ENCODE data around the gene PIP4K2A.

Gene PIP4K2A

GRCh38 chr10:22659866-22660265, 54.5 kb downstream of the PIP4K2A start:
- Histone ChIP-seq H3K36me3 (ENCODE audit: insufficient read depth, low read length) (no peaks in the 10 kb centered on the region), H3K9ac (ENCODE audit: low read length) (no peak overlapping the region)

GRCh38 chr10:22658745-22659410, 55.5 kb downstream of the PIP4K2A start:
- H3K36me3 ChIP-seq (ENCODE audit: insufficient read depth, low read length) = no peaks in the 10 kb centered on the region
- no peaks in the 10 kb centered on the region for H3K27me3 ChIP-seq (ENCODE audit: control insufficient read depth in 1 of 2, insufficient read depth in 2 of 2, low read length in 2 of 2)
- H3K9me3 ChIP-seq (ENCODE audit: low read length) = no peaks in the 10 kb centered on the region
- no peaks in the 10 kb centered on the region for H3K4me1 ChIP-seq (ENCODE audit: insufficient read depth, low read length)
- H3K4me3 ChIP-seq (ENCODE audit: low read depth in 1 of 2, low read length in 2 of 2) = no peak overlapping the region
- no peak overlapping the region for H3K9ac ChIP-seq (ENCODE audit: low read length)
- H3K27ac ChIP-seq (ENCODE audit: low read depth, low read length) = no peak overlapping the region

More at GRCh38 chr10:22659866-22660265, 54.5 kb downstream of the PIP4K2A start:
- no peaks in the 10 kb centered on the region for H3K9me3 ChIP-seq (ENCODE audit: low read length)
- no peak overlapping the region for H3K27ac ChIP-seq (ENCODE audit: low read depth, low read length)
- no peak overlapping the region for H3K4me3 ChIP-seq (ENCODE audit: low read depth in 1 of 2, low read length in 2 of 2)
- H3K27me3 ChIP-seq (ENCODE audit: control insufficient read depth in 1 of 2, insufficient read depth in 2 of 2, low read length in 2 of 2) = no peaks in the 10 kb centered on the region
- no peaks in the 10 kb centered on the region for H3K4me1 ChIP-seq (ENCODE audit: insufficient read depth, low read length)

GRCh38 chr10:22657566-22658225, 56.7 kb downstream of the PIP4K2A start:
- Histone ChIP-seq H3K36me3 (ENCODE audit: insufficient read depth, low read length) (no peaks in the 10 kb centered on the region), H3K4me1 (ENCODE audit: insufficient read depth, low read length) (no peaks in the 10 kb centered on the region), H3K9ac (ENCODE audit: low read length) (no peak overlapping the region), H3K27me3 (ENCODE audit: control insufficient read depth in 1 of 2, insufficient read depth in 2 of 2, low read length in 2 of 2) (no peaks in the 10 kb centered on the region), H3K27ac (ENCODE audit: low read depth, low read length) (no peak overlapping the region), H3K4me3 (ENCODE audit: low read depth in 1 of 2, low read length in 2 of 2) (no peak overlapping the region), H3K9me3 (ENCODE audit: low read length) (no peaks in the 10 kb centered on the region)

- Histone ChIP-seq H3K9me3 (ENCODE audit: low read length) (no peaks in the 10 kb centered on the region), H3K4me3 (ENCODE audit: low read depth in 1 of 2, low read length in 2 of 2) (no peak overlapping the region), H3K9ac (ENCODE audit: low read length) (no peak overlapping the region), H3K27me3 (ENCODE audit: control insufficient read depth in 1 of 2, insufficient read depth in 2 of 2, low read length in 2 of 2) (no peaks in the 10 kb centered on the region), H3K4me1 (ENCODE audit: insufficient read depth, low read length) (no peaks in the 10 kb centered on the region), H3K36me3 (ENCODE audit: insufficient read depth, low read length) (no peaks in the 10 kb centered on the region), H3K27ac (ENCODE audit: low read depth, low read length) (no peak overlapping the region)
Measured at GRCh38 chr10:22657024-22657423, 57.4 kb downstream of the PIP4K2A start.

- H3K9me3 ChIP-seq (ENCODE audit: low read length) = no peaks in the 10 kb centered on the region
- H3K4me1 ChIP-seq (ENCODE audit: insufficient read depth, low read length) = no peaks in the 10 kb centered on the region
- H3K27ac ChIP-seq (ENCODE audit: low read depth, low read length) = no peak overlapping the region
- no peaks in the 10 kb centered on the region for H3K27me3 ChIP-seq (ENCODE audit: control insufficient read depth in 1 of 2, insufficient read depth in 2 of 2, low read length in 2 of 2)
- H3K9ac ChIP-seq (ENCODE audit: low read length) = no peak overlapping the region
- no peak overlapping the region for H3K4me3 ChIP-seq (ENCODE audit: low read depth in 1 of 2, low read length in 2 of 2)
- no peaks in the 10 kb centered on the region for H3K36me3 ChIP-seq (ENCODE audit: insufficient read depth, low read length)
Measured at GRCh38 chr10:22656036-22656435, 58.3 kb downstream of the PIP4K2A start.

- no peak overlapping the region for H3K9ac ChIP-seq (ENCODE audit: low read length)
- no peaks in the 10 kb centered on the region for H3K9me3 ChIP-seq (ENCODE audit: low read length)
- no peak overlapping the region for H3K27ac ChIP-seq (ENCODE audit: low read depth, low read length)
- no peak overlapping the region for H3K4me3 ChIP-seq (ENCODE audit: low read depth in 1 of 2, low read length in 2 of 2)
- H3K27me3 ChIP-seq (ENCODE audit: control insufficient read depth in 1 of 2, insufficient read depth in 2 of 2, low read length in 2 of 2) = no peaks in the 10 kb centered on the region
- H3K4me1 ChIP-seq (ENCODE audit: insufficient read depth, low read length) = no peaks in the 10 kb centered on the region
- no peaks in the 10 kb centered on the region for H3K36me3 ChIP-seq (ENCODE audit: insufficient read depth, low read length)
Measured at GRCh38 chr10:22655312-22655981, 58.9 kb downstream of the PIP4K2A start.

GRCh38 chr10:22652988-22653481, 61.3 kb downstream of the PIP4K2A start:
- no peak overlapping the region for H3K4me3 ChIP-seq (ENCODE audit: low read depth in 1 of 2, low read length in 2 of 2)
- no peaks in the 10 kb centered on the region for H3K36me3 ChIP-seq (ENCODE audit: insufficient read depth, low read length)
- H3K9ac ChIP-seq (ENCODE audit: low read length) = no peak overlapping the region
- H3K4me1 ChIP-seq (ENCODE audit: insufficient read depth, low read length) = peaks cover 7% of the 10 kb centered on the region
- no peak overlapping the region for H3K27ac ChIP-seq (ENCODE audit: low read depth, low read length)
- H3K27me3 ChIP-seq (ENCODE audit: control insufficient read depth in 1 of 2, insufficient read depth in 2 of 2, low read length in 2 of 2) = no peaks in the 10 kb centered on the region
- no peaks in the 10 kb centered on the region for H3K9me3 ChIP-seq (ENCODE audit: low read length)

GRCh38 chr10:22651276-22651980, 63.0 kb downstream of the PIP4K2A start:
- Histone ChIP-seq H3K9ac (ENCODE audit: low read length) (no peak overlapping the region), H3K4me3 (ENCODE audit: low read depth in 1 of 2, low read length in 2 of 2) (no peak overlapping the region)

GRCh38 chr10:22649994-22650393, 64.4 kb downstream of the PIP4K2A start:
- no peaks in the 10 kb centered on the region for H3K27me3 ChIP-seq (ENCODE audit: control insufficient read depth in 1 of 2, insufficient read depth in 2 of 2, low read length in 2 of 2)
- H3K9me3 ChIP-seq (ENCODE audit: low read length) = no peaks in the 10 kb centered on the region
- H3K4me3 ChIP-seq (ENCODE audit: low read depth in 1 of 2, low read length in 2 of 2) = no peak overlapping the region
- H3K9ac ChIP-seq (ENCODE audit: low read length) = no peak overlapping the region
- no peak overlapping the region for H3K27ac ChIP-seq (ENCODE audit: low read depth, low read length)
- H3K4me1 ChIP-seq (ENCODE audit: insufficient read depth, low read length) = peaks cover 13% of the 10 kb centered on the region
- H3K36me3 ChIP-seq (ENCODE audit: insufficient read depth, low read length) = no peaks in the 10 kb centered on the region

More at GRCh38 chr10:22651276-22651980, 63.0 kb downstream of the PIP4K2A start:
- Histone ChIP-seq H3K36me3 (ENCODE audit: insufficient read depth, low read length) (no peaks in the 10 kb centered on the region), H3K4me1 (ENCODE audit: insufficient read depth, low read length) (peaks cover 13% of the 10 kb centered on the region), H3K27me3 (ENCODE audit: control insufficient read depth in 1 of 2, insufficient read depth in 2 of 2, low read length in 2 of 2) (no peaks in the 10 kb centered on the region), H3K27ac (ENCODE audit: low read depth, low read length) (no peak overlapping the region), H3K9me3 (ENCODE audit: low read length) (no peaks in the 10 kb centered on the region)

GRCh38 chr10:22649390-22649841, 65.0 kb downstream of the PIP4K2A start:
- H3K9ac ChIP-seq (ENCODE audit: low read length) = no peak overlapping the region
- no peaks in the 10 kb centered on the region for H3K27me3 ChIP-seq (ENCODE audit: control insufficient read depth in 1 of 2, insufficient read depth in 2 of 2, low read length in 2 of 2)
- no peaks in the 10 kb centered on the region for H3K36me3 ChIP-seq (ENCODE audit: insufficient read depth, low read length)
- H3K4me3 ChIP-seq (ENCODE audit: low read depth in 1 of 2, low read length in 2 of 2) = no peak overlapping the region
- no peak overlapping the region for H3K27ac ChIP-seq (ENCODE audit: low read depth, low read length)
- H3K9me3 ChIP-seq (ENCODE audit: low read length) = no peaks in the 10 kb centered on the region
- peaks cover 13% of the 10 kb centered on the region for H3K4me1 ChIP-seq (ENCODE audit: insufficient read depth, low read length)

GRCh38 chr10:22648547-22648961, 65.8 kb downstream of the PIP4K2A start:
- H3K4me3 ChIP-seq (ENCODE audit: low read depth in 1 of 2, low read length in 2 of 2) = no peak overlapping the region
- H3K36me3 ChIP-seq (ENCODE audit: insufficient read depth, low read length) = no peaks in the 10 kb centered on the region
- no peaks in the 10 kb centered on the region for H3K27me3 ChIP-seq (ENCODE audit: control insufficient read depth in 1 of 2, insufficient read depth in 2 of 2, low read length in 2 of 2)
- H3K9me3 ChIP-seq (ENCODE audit: low read length) = no peaks in the 10 kb centered on the region
- peaks cover 13% of the 10 kb centered on the region for H3K4me1 ChIP-seq (ENCODE audit: insufficient read depth, low read length)
- H3K27ac ChIP-seq (ENCODE audit: low read depth, low read length) = no peak overlapping the region
- H3K9ac ChIP-seq (ENCODE audit: low read length) = no peak overlapping the region
